B cell (primary cell): ENCODE measurements around the gene HENMT1. TPM values are rescaled to one million over a fixed set of nuclear protein-coding genes. Genes with fewer than 3 reads are reported as not detected.

Experiments
- ATAC-seq: fragments of 200-7000 bp; cut with Tn5 transposase; one replicate; pipeline ENCODE4 v1.10.0; 2021; ENCODE audit warnings: low read depth, mild to moderate bottlenecking, moderate number of reproducible peaks, moderate library complexity
- CTCF ChIA-PET: fragments of 350-600 bp; sonication (Branson Sonifier 250); formaldehyde crosslinking; loops from one replicate; lab custom pipeline; 2021; ENCODE audit warnings: antibody characterized with exemption, inconsistent platforms; lab: Charles Lee
- POLR2A ChIA-PET: fragments of 350-600 bp; sonication (Branson Sonifier 250); formaldehyde crosslinking; loops from one replicate; lab custom pipeline; 2021; ENCODE audit warnings: antibody characterized with exemption; lab: Charles Lee
- DNase-seq: peaks from one replicate; pipeline ENCODE4 v3.0.0; 2013
- H2AFZ ChIP-seq: 2 replicates; pipeline ENCODE4 v1.6.1; 2012; ENCODE audit warnings: mild to moderate bottlenecking, low read depth, low read length; ENCODE audit not compliant: insufficient read depth, poor library complexity, severe bottlenecking
- H3K27ac ChIP-seq, 2 donors: 1 replicate in 1 of 2; 2 replicates in 1 of 2; pipeline ENCODE4 v1.5.1; 2012 to 2013; ENCODE audit warnings: low read length in 2 of 2, mild to moderate bottlenecking in 2 of 2, moderate library complexity in 1 of 2
- H3K27me3 ChIP-seq, 4 experiments: fragments of 200-600 bp in 1 of 4; sonication (generic) in 1 of 4; replicated peaks in 1 of 4; 1 replicate in 2 of 4; 2 replicates in 2 of 4; pipeline versions ENCODE4 v1.6.1 to v1.7.0; 2013 to 2016; ENCODE audit warnings: low read length in 3 of 4, mild to moderate bottlenecking in 2 of 4, mixed read lengths in 1 of 4, moderate library complexity in 1 of 4; ENCODE audit not compliant: insufficient read depth in 4 of 4, control insufficient read depth in 3 of 4; ENCODE audit errors: control extremely low read depth in 1 of 4
- H3K36me3 ChIP-seq, 2 experiments: replicated peaks in 1 of 2; 1 replicate in 1 of 2; 2 replicates in 1 of 2; pipeline versions ENCODE4 v1.6.1 to v1.7.1; 2013; ENCODE audit warnings: low read length in 1 of 2; ENCODE audit not compliant: insufficient read depth in 2 of 2, control insufficient read depth in 1 of 2; ENCODE audit errors: control extremely low read depth in 1 of 2, extremely low read depth in 1 of 2
- H3K4me1 ChIP-seq, 2 donors: fragments of 200-600 bp in 1 of 2; sonication (generic) in 1 of 2; 1 replicate in 1 of 2; 2 replicates in 1 of 2; pipeline versions ENCODE4 v1.5.1 to v1.6.1; 2013 to 2017; ENCODE audit warnings: low read length in 2 of 2; ENCODE audit not compliant: control insufficient read depth in 2 of 2, insufficient read depth in 2 of 2
- H3K4me2 ChIP-seq: replicated peaks from 2 replicates; pipeline ENCODE3; 2012; ENCODE audit warnings: mild to moderate bottlenecking, low read depth, low read length; ENCODE audit not compliant: poor library complexity, severe bottlenecking
- H3K4me3 ChIP-seq, 5 experiments: fragments of 200-600 bp in 1 of 5; sonication (generic) in 1 of 5; 1 replicate in 3 of 5; 2 replicates in 2 of 5; pipeline versions ENCODE4 v1.5.1 to v1.7.0; 2011 to 2016; ENCODE audit warnings: low read length in 4 of 5, mild to moderate bottlenecking in 4 of 5, low read depth in 2 of 5, control low read depth in 1 of 5, moderate library complexity in 1 of 5; ENCODE audit not compliant: insufficient read depth in 1 of 5; ENCODE audit errors: control extremely low read depth in 1 of 5, extremely low read depth in 1 of 5
- H3K79me2 ChIP-seq: fragments of 200-600 bp; sonication (generic); one replicate; pipeline ENCODE4 v1.6.0; 2016; ENCODE audit warnings: low read length; ENCODE audit not compliant: control insufficient read depth, insufficient read depth
- H3K9ac ChIP-seq: fragments of 200-600 bp; sonication (generic); 2 replicates; pipeline ENCODE4 v1.6.1; 2017; ENCODE audit warnings: mild to moderate bottlenecking, low read length, moderate library complexity
- H3K9me3 ChIP-seq, 3 donors: one replicate each; pipeline versions ENCODE4 v1.6.1 to v1.7.1; 2013; ENCODE audit warnings: low read length in 2 of 3; ENCODE audit not compliant: control insufficient read depth in 2 of 3, insufficient read depth in 1 of 3; ENCODE audit errors: control extremely low read depth in 1 of 3
- H4K20me1 ChIP-seq: 2 replicates; pipeline ENCODE4 v1.6.0; 2012; ENCODE audit warnings: mild to moderate bottlenecking, low read length; ENCODE audit not compliant: insufficient read depth, control insufficient read depth, poor library complexity, severe bottlenecking
- H3K27ac Mint-ChIP-seq: one replicate; pipeline ENCODE4 v1.8.0; 2021; ENCODE audit warnings: mixed read lengths
- H3K27me3 Mint-ChIP-seq: one replicate; pipeline ENCODE4 v1.8.0; 2021; ENCODE audit warnings: mixed read lengths
- H3K4me1 Mint-ChIP-seq: one replicate; pipeline ENCODE4 v1.8.0; 2021; ENCODE audit warnings: mixed read lengths
- H3K4me3 Mint-ChIP-seq: one replicate; pipeline ENCODE4 v1.8.0; 2021; ENCODE audit warnings: mixed read lengths
- H3K9me3 Mint-ChIP-seq: one replicate; pipeline ENCODE4 v1.8.0; 2022; ENCODE audit warnings: mixed read lengths; ENCODE audit not compliant: insufficient read depth
- CTCF ChIP-seq: fragments of 200-600 bp; IDR thresholded peaks from one replicate; pipeline ENCODE4 v1.8.0; 2022; ENCODE audit warnings: antibody characterized with exemption, mild to moderate bottlenecking
- EZH2 ChIP-seq: IDR thresholded peaks from 2 replicates; pipeline ENCODE4 v1.6.1; 2012; ENCODE audit warnings: borderline replicate concordance, low read depth, mild to moderate bottlenecking, moderate library complexity, low read length; ENCODE audit not compliant: insufficient read depth, poor library complexity, severe bottlenecking
- WGBS: methylation state at CpG from one replicate; pipeline ENCODE4 v1.1.5; 2013; ENCODE audit warnings: missing lambda C conversion rate; ENCODE audit not compliant: insufficient coverage; 5-methylcytosine and 5-hydroxymethylcytosine counted together
- intact Hi-C: fragments of 100-400 bp; cut with micrococcal nuclease; formaldehyde crosslinking; loops from one replicate; pipeline ENCODE4 v1.10.0; 2022
- polyA plus RNA-seq: library from polyadenylated mRNA; depleted of rRNA; stranded (reverse); fragments of >200 nt; gene quantifications from 2 replicates; pipeline ENCODE4 v1.2.3, GENCODE V29; 2012
- total RNA-seq, 2 donors: library from RNA; stranded (reverse); fragments of 120-200 nt in 1 of 2; gene quantifications; 1 replicate in 1 of 2; 2 replicates in 1 of 2; pipeline versions ENCODE4 v1.2.3 to v1.2.4, GENCODE V29; 2013 to 2022

The HENMT1 gene
- total and polyA plus RNA-seq, 2 donors (not counting 1 experiment from before 2014, with no cell fraction given): 4.2 to 6.4 TPM

- no peaks in the 10 kb centered on the region for H3K4me1 Mint-ChIP-seq
- H3K27ac Mint-ChIP-seq: no peak overlapping the region
- no peak overlapping the region for H3K4me3 Mint-ChIP-seq
- no peaks in the 10 kb centered on the region for H3K27me3 ChIP-seq
- ATAC-seq (no peak), DNase-seq (no peak)
- TF ChIP-seq CTCF: no peak
- no peak for TF ChIP-seq EZH2
- H4K20me1 ChIP-seq: no peaks in the 10 kb centered on the region
- no peaks in the 10 kb centered on the region for H3K9me3 ChIP-seq
- no CpG with 5 or more reads among the region's 2 CpGs for WGBS
- peaks cover 0 to 53% of the 10 kb centered on the region in 2 experiments for H3K36me3 ChIP-seq
- ChIA-PET POLR2A (no interaction called here), CTCF (no interaction called here)
- no peaks in the 10 kb centered on the region for H3K4me1 ChIP-seq
- no peak overlapping the region for H3K4me3 ChIP-seq
- H3K79me2 ChIP-seq: no peaks in the 10 kb centered on the region
- H2AFZ ChIP-seq: no peak overlapping the region
- H3K4me2 ChIP-seq: no peak overlapping the region
- H3K27me3 Mint-ChIP-seq: no peaks in the 10 kb centered on the region
- no peaks in the 10 kb centered on the region for H3K9me3 Mint-ChIP-seq
- intact Hi-C loops: no loop called here
- no peak overlapping the region for H3K9ac ChIP-seq
- no peak overlapping the region for H3K27ac ChIP-seq
These were observed 45.3 kb downstream of the HENMT1 start for GRCh38 chr1:108615544-108615943.

GRCh38 chr1:108612496-108612895, 48.4 kb downstream of the HENMT1 start:
- Histone ChIP-seq H3K27me3 (no peaks in the 10 kb centered on the region), H3K4me1 (no peaks in the 10 kb centered on the region), H3K27ac (no peak overlapping the region), H3K79me2 (no peaks in the 10 kb centered on the region), H3K36me3 (peaks cover 0 to 64% of the 10 kb centered on the region in 2 experiments), H3K9ac (no peak overlapping the region), H3K9me3 (no peaks in the 10 kb centered on the region), H2AFZ (no peak overlapping the region), H3K4me2 (no peak overlapping the region), H4K20me1 (no peaks in the 10 kb centered on the region), H3K4me3 (no peak overlapping the region)
- ChIA-PET CTCF (interaction anchor here (1.0 to 1.1 kb wide), 3 partner anchors 14 to 80 kb away, joined by 3 read pairs; partner anchors contain the start of gene PRPF38B), POLR2A (no interaction called here)
- no peaks in the 10 kb centered on the region for H3K9me3 Mint-ChIP-seq
- H3K27me3 Mint-ChIP-seq: no peaks in the 10 kb centered on the region
- H3K27ac Mint-ChIP-seq: no peak overlapping the region
- TF ChIP-seq CTCF (no peak), EZH2 (no peak)
- H3K4me1 Mint-ChIP-seq: no peaks in the 10 kb centered on the region
- WGBS: 100% methylated on average over 2 of the region's 5 CpGs
- no peak overlapping the region for H3K4me3 Mint-ChIP-seq
- intact Hi-C loops: no loop called here
- no peak for DNase-seq
- no peak for ATAC-seq
